GM23338 (cell line): ENCODE results near the gene CD4. TPM values are rescaled to one million over a fixed set of nuclear protein-coding genes. Genes with fewer than 3 reads are reported as not detected.
A peak's percentile ranks its signal among the peaks of the same experiment; 100 is the strongest.

Experiments
- ATAC-seq: fragments of 200-7000 bp; cut with Tn5 transposase; 3 replicates; pipeline ENCODE4 v1.9.1; 2020
- DNase-seq: peaks from one replicate; pipeline ENCODE4 v3.0.0-alpha.2; 2015; ENCODE audit warnings: low spot score
- H2AFZ ChIP-seq: fragments of 200-600 bp; sonication (generic); 2 replicates; pipeline ENCODE4 v1.8.0; 2016; ENCODE audit warnings: antibody characterized with exemption, mild to moderate bottlenecking, moderate library complexity
- H3F3A ChIP-seq: fragments of 200-600 bp; sonication (generic); replicated peaks from 2 replicates; pipeline ENCODE4 v1.8.0; 2017; ENCODE audit warnings: antibody characterized with exemption, mixed run types, low read depth
- H3K27ac ChIP-seq: fragments of 200-600 bp; sonication (generic); 2 replicates; pipeline ENCODE4 v1.6.1; 2016; ENCODE audit warnings: low read depth
- H3K27me3 ChIP-seq: fragments of 200-600 bp; sonication (generic); 2 replicates; pipeline ENCODE4 v1.8.0; 2016; ENCODE audit warnings: mild to moderate bottlenecking, mixed run types, moderate library complexity; ENCODE audit not compliant: insufficient read depth
- H3K36me3 ChIP-seq: fragments of 200-600 bp; sonication (generic); 2 replicates; pipeline ENCODE4 v1.8.0; 2016; ENCODE audit warnings: mild to moderate bottlenecking; ENCODE audit not compliant: insufficient read depth
- H3K4me1 ChIP-seq: fragments of 200-600 bp; sonication (generic); 2 replicates; pipeline ENCODE4 v1.8.0; 2016; ENCODE audit warnings: mild to moderate bottlenecking, moderate library complexity; ENCODE audit not compliant: insufficient read depth
- H3K4me2 ChIP-seq: fragments of 200-600 bp; sonication (generic); 2 replicates; pipeline ENCODE4 v1.7.1; 2017; ENCODE audit warnings: mixed run types
- H3K4me3 ChIP-seq: fragments of 200-600 bp; sonication (generic); 2 replicates; pipeline ENCODE4 v1.6.1; 2016; ENCODE audit warnings: mixed run types
- H3K79me2 ChIP-seq: fragments of 200-600 bp; sonication (generic); replicated peaks from 2 replicates; pipeline ENCODE4 v1.8.0; 2017; ENCODE audit warnings: mild to moderate bottlenecking; ENCODE audit not compliant: insufficient read depth
- H3K9me2 ChIP-seq: fragments of 200-600 bp; sonication (generic); 2 replicates; pipeline ENCODE4 v1.8.0; 2017; ENCODE audit not compliant: insufficient read depth
- H4K20me1 ChIP-seq: fragments of 200-600 bp; sonication (generic); replicated peaks from 2 replicates; pipeline ENCODE4 v1.8.0; 2017; ENCODE audit warnings: mild to moderate bottlenecking; ENCODE audit not compliant: insufficient read depth
- H3K27ac Mint-ChIP-seq: 2 replicates; pipeline ENCODE4 v1.8.0; 2020; ENCODE audit warnings: inconsistent platforms, mild to moderate bottlenecking, moderate library complexity, mixed read lengths
- H3K27me3 Mint-ChIP-seq: 3 replicates; pipeline ENCODE4 v1.8.0; 2022; ENCODE audit warnings: low read depth, mild to moderate bottlenecking, moderate library complexity, mixed read lengths, inconsistent platforms; ENCODE audit not compliant: insufficient read depth, poor library complexity
- H3K36me3 Mint-ChIP-seq: 3 replicates; pipeline ENCODE4 v1.8.0; 2021; ENCODE audit warnings: low read depth, mild to moderate bottlenecking, inconsistent platforms, moderate library complexity, mixed read lengths
- H3K4me1 Mint-ChIP-seq: 3 replicates; pipeline ENCODE4 v1.8.0; 2020; ENCODE audit warnings: mild to moderate bottlenecking, inconsistent platforms, mixed read lengths
- H3K4me3 Mint-ChIP-seq: 3 replicates; pipeline ENCODE4 v1.8.0; 2021; ENCODE audit warnings: moderate library complexity, mild to moderate bottlenecking, inconsistent platforms, mixed read lengths
- H3K9me3 Mint-ChIP-seq: 3 replicates; pipeline ENCODE4 v1.8.0; 2020; ENCODE audit warnings: moderate library complexity, mild to moderate bottlenecking, inconsistent platforms, mixed read lengths
- CREB1 ChIP-seq: fragments of 250-450 bp; sonication (Bioruptor Pico); IDR thresholded peaks from 2 replicates; pipeline ENCODE4 v1.5.0; 2020; ENCODE audit warnings: low read depth, mild to moderate bottlenecking, moderate library complexity
- NANOG ChIP-seq: IDR thresholded peaks from 2 replicates; pipeline ENCODE4 v1.6.1; 2016; ENCODE audit warnings: antibody characterized with exemption, borderline replicate concordance
- POLR2AphosphoS5 ChIP-seq: IDR thresholded peaks from 2 replicates; pipeline ENCODE4 v1.6.1; 2016; ENCODE audit warnings: antibody characterized with exemption, low read depth
- REST ChIP-seq: IDR thresholded peaks from one replicate; pipeline ENCODE4 v1.6.1; 2018; ENCODE audit warnings: antibody characterized with exemption; ENCODE audit not compliant: unreplicated experiment
- ZNF114 ChIP-seq: fragments of 250-450 bp; sonication (Bioruptor Pico); IDR thresholded peaks from 2 replicates; pipeline ENCODE4 v1.5.0; 2020; ENCODE audit warnings: mild to moderate bottlenecking, moderate library complexity
- polyA plus RNA-seq: library from polyadenylated mRNA; unstranded; fragments of >200 nt; fragmentation: Nextera tagmentation; extraction: Ambion mirVana; gene quantifications from 2 replicates; pipeline ENCODE4 v1.2.1, GENCODE V29; 2016
- total RNA-seq: library from RNA; depleted of rRNA; stranded (reverse); fragments of >200 nt; shearing (Covaris generic); gene quantifications from 2 replicates; pipeline ENCODE4 v1.2.3, GENCODE V29; 2014
- TF ChIP-seq, protein P1 (sequence below), 2 experiments: fragments of 200-600 bp in 1 of 2; sonication (generic) in 1 of 2; conservative IDR thresholded peaks; 2 replicates each; pipeline versions ENCODE4 v1.5.1 to v1.6.1; 2016 to 2017; ENCODE audit warnings: antibody characterized with exemption in 2 of 2, low read depth in 2 of 2, mild to moderate bottlenecking in 2 of 2, moderate library complexity in 1 of 2

CD4 gene
- total and polyA plus RNA-seq, 2 experiments from 2014 or later: 1.5 to 2.0 TPM

DNA sequence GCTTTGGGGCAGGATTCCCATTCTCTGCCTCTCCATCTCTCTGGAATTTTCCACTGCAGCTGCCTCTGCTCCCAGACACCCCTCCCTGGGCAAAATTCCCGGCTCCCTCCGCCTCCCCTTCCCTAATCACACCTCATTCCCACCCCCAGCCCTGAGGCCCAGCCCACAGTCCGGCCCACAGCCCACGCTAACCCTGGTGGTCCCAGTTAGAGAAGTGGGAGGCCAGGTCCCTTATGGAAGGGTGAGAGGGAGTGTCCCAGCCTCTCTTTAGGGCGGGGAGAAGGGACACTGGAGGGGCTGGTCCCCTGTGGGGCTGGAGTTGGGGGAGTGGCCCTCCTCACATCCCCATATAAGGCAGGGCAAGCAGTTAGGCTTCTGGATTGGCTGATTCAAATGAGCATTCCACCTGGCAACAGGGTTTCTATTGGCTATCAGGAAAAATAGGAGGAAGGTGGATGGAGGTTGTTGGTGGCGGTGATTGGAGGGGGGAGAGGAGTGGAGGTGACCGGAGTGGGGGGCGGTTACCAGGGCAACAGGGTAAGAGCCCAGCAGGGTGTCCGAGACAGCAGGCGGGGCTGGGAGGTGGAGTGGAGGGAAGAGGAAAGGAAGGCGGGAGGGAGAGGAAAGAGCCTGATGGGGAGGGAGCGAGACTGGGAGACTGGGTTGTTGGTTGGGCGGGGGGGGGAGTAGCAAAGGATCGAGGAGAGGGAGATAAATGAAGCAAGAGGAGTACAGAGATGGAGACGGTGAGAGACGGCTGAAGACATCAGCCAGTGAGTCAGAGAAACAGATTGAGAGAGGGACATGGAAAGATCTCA is 25.1 kb upstream of the CD4 start:
- peak; percentile 59 for ATAC-seq
- H3K27ac ChIP-seq: peak overlapping the region; percentile 83

More for the DNA sequence above, 25.1 kb upstream of the CD4 start:
- Histone ChIP-seq H4K20me1 (peaks cover 12% of the 10 kb centered on the region), H3K4me3 (peak overlapping the region; percentile 98; the same call in 1 of the 2 replicates), H3F3A (peaks cover 28% of the 10 kb centered on the region), H2AFZ (no peak overlapping the region), H3K36me3 (no peaks in the 10 kb centered on the region), H3K4me2 (peak overlapping the region; percentile 75; the same call in 1 of the 2 replicates), H3K27me3 (peaks cover 12% of the 10 kb centered on the region; the same call in 1 of the 2 replicates), H3K9me2 (peaks cover 13% of the 10 kb centered on the region), H3K4me1 (peaks cover 28% of the 10 kb centered on the region), H3K79me2 (peaks cover 20% of the 10 kb centered on the region)
- Mint-ChIP-seq H3K36me3 (no peaks in the 10 kb centered on the region; the same call in 2 of the 3 replicates), H3K27ac (peak overlapping the region; percentile 85), H3K4me1 (peaks cover 46% of the 10 kb centered on the region), H3K4me3 (peak overlapping the region; percentile 50), H3K9me3 (no peaks in the 10 kb centered on the region; the same call in 1 of the 3 replicates), H3K27me3 (peaks cover 41% of the 10 kb centered on the region)
- TF ChIP-seq POLR2AphosphoS5: peak; percentile 64
- TF ChIP-seq CREB1 (CRISPR knock-in tag): peak; percentile 12; the same call in 1 of the 2 replicates
- no peak for TF ChIP-seq ZNF114 (CRISPR knock-in tag)
- TF ChIP-seq, protein P1, sequence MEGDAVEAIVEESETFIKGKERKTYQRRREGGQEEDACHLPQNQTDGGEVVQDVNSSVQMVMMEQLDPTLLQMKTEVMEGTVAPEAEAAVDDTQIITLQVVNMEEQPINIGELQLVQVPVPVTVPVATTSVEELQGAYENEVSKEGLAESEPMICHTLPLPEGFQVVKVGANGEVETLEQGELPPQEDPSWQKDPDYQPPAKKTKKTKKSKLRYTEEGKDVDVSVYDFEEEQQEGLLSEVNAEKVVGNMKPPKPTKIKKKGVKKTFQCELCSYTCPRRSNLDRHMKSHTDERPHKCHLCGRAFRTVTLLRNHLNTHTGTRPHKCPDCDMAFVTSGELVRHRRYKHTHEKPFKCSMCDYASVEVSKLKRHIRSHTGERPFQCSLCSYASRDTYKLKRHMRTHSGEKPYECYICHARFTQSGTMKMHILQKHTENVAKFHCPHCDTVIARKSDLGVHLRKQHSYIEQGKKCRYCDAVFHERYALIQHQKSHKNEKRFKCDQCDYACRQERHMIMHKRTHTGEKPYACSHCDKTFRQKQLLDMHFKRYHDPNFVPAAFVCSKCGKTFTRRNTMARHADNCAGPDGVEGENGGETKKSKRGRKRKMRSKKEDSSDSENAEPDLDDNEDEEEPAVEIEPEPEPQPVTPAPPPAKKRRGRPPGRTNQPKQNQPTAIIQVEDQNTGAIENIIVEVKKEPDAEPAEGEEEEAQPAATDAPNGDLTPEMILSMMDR (conservative IDR thresholded peaks at IDR 0.05; ENCODE audit: low read depth in 2 of 2): no peak
- no peak for TF ChIP-seq REST
- TF ChIP-seq NANOG: no peak; the same call in 1 of the 2 replicates
- peak; percentile 99 for DNase-seq
